Epidermal melanocyte (primary cell): ENCODE measurements around the gene KCNN1.
A peak's percentile ranks its signal among the peaks of the same experiment; 100 is the strongest.
"Not testable (repeated sequence)": the region's sequence is repeated elsewhere in the genome, so short reads cannot be mapped to it uniquely, and the experiment has no call there.

Experiments
- DNase-seq: peaks from one replicate; pipeline ENCODE4 v3.0.0; 2011; ENCODE audit warnings: low spot score; ENCODE audit not compliant: insufficient read length

KCNN1 gene

DNA sequence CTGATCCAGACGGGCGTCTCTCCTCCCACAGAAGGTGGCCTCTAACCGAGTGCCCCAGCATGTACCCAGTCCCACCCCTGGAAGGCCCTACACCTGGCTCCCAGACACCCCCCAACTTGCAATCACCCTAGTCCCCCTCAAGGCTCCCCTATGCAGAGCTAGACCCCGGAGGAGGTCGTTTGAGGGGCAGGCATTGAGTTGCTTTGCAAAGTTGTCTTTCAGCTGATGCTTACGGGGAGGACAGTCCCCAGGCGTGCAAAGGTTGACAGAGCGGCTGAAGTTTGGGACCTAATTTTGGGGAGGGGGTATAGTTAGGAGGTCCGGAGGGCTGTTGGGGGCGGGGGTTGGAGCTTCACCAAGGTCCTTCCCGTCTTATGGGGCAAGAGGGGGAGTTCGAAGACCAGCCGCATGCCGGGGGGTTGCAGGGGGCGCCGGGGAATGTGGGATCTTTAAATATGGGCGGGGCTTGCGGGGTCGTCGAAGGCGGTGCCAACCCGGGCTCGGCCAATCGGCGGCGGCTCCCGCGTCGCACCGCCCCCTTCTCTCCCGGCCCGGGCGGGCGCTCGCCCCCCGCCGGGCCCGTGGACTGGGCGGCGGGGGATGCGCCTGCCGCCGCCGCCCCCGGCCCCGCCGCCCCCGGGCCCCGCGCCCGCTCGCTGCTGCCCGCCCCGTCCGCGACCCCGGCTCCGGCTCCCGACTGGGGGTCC lies at the start of gene KCNN1:
TSS of gene KCNN1 (plus strand) at position 558 of the 707 bp plus-strand sequence. CDS start 6,782 bp downstream, outside the sequence.
- DNase-seq, result no peak

DNA sequence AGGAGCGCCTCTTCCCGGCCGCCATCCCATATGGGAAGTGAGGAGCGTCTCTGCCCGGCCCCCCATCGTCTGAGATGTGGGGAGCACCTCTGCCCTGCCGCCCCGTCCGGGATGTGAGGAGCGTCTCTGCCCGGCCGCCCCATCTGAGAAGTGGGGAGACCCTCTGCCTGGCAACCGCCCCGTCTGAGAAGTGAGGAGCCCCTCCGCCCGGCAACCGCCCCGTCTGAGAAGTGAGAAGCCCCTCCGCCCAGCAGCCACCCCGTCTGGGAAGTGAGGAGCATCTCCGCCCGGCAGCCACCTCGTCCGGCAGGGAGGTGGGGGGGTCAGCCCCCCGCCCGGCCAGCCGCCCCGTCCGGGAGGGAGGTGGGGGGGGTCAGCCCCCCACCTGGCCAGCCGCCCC lies 48.8 kb upstream of the KCNN1 start:
- DNase-seq, result not testable (repeated sequence)

DNA sequence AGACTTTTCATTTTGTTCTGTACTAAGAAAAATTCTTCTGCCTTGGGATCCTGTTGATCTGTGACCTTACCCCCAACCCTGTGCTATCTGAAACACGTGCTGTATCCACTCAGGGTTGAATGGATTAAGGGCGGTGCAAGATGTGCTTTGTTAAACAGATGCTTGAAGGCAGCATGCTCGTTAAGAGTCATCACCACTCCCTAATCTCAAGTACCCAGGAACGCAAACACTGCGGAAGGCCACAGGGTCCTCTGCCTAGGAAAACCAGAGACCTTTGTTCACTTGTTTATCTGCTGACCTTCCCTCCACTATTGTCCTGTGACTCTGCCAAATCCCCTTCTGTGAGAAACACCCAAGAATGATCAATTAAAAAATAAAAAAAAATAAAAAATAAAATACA lies 47.8 kb upstream of the KCNN1 start:
- DNase-seq, result not testable (repeated sequence)

DNA sequence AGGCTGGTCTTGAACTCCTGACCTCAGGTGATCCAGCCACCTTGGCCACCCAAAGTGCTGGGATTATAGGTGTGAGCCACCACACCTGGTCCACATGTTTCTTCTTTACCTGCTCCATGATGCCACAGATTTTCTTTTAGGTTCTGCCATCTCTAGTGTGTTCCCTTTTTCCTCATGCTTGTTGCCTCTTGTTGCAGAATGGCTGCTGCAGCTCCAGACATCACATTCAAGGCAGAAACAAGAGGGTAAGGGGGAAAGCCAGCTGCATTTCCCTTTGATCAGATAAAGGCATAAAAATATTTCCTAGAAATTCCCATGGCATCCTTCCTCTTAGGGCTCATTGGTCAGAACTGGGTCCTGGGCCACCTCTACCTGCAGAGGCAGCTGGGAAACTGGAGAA lies 46.4 kb upstream of the KCNN1 start:
- no peak for DNase-seq

DNA sequence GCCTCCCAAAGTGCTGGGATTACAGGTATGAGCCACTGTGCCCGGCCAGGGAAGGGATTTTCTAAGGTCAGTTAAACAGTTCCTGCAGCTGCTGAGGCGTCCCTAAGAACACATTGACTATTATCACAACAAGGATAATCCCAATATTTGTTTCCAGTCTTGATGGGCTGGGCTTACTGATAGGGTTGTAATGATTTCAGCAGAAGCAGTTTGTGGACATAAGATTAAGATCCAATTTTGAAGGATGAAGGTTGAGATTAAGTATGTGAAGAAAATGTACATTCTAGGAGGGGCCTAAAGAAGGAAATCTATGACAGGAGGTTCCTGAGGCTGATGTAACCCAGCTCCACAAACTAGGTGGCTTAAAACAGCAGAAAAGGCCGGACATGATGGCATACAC lies 44.8 kb upstream of the KCNN1 start:
- DNase-seq, result no peak

DNA sequence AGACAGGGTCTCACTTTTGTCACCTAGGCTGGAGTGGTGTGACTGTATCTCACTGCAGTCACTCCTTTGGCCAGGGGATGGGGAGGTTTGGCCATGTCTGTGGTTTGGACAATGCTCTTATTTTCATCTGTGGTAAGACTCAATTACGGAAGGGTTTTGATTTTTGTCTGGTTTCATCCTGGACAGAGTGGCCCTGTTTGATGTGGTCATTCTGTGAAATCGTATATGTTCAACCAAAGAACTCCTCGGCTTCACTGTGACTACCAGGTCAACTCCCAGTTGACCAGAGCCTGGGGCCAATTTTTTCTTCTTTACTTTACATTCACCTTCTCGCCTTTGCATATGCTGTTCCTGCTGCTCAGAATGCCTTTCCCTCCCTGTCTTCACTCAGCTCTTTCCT lies 40.9 kb upstream of the KCNN1 start:
- no peak for DNase-seq

DNA sequence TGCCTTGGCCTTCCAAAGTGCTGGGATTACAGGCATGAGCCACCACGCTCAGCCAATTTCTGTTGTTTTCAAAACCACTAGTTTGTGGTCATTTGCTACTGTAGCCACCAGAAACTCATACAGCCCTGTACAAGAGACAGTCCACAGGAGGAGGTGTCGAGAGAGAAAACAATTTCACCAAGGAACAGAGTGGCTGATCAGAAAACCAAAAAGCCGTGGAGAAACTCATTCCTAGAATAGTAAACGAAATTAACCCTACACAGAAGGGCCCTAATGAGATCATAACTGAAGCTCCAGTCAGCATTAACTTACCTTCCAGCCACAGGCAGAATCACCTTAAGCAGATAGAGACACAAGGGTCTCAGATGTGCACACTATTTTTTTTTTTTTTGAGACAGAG lies 37.9 kb upstream of the KCNN1 start:
- no peak for DNase-seq

DNA sequence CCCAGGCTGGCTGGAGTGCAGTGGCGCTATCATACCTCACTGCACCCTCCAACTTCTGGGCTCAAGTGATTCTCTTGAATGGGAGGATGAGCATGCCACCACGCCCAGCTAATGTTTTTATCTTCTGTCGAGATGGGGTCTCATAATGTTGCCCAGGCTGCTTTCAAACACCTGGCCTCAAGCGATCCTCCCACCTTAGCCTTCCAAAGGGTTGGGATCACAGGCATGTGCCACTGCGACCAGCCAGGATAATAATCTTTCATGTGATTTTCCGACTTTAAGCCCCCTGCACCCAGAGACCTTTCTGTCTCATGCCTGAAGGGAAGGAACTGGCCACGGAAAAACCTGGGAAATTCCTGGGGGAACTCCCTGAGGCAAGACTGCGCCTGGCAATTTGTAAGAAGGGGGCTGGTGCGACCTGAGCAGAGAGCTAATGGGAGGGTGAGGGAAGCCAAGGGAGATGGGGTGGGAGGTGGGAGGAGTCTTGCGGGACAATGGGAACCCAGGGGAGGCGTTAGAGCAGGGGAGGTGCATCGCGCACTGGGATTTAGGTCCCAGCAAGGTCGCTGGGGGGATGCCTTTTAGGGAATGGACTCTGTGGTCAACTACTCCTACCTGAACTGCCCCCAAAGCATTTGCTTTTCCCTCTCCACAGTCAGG lies 35.2 kb upstream of the KCNN1 start:
- no peak for DNase-seq

DNA sequence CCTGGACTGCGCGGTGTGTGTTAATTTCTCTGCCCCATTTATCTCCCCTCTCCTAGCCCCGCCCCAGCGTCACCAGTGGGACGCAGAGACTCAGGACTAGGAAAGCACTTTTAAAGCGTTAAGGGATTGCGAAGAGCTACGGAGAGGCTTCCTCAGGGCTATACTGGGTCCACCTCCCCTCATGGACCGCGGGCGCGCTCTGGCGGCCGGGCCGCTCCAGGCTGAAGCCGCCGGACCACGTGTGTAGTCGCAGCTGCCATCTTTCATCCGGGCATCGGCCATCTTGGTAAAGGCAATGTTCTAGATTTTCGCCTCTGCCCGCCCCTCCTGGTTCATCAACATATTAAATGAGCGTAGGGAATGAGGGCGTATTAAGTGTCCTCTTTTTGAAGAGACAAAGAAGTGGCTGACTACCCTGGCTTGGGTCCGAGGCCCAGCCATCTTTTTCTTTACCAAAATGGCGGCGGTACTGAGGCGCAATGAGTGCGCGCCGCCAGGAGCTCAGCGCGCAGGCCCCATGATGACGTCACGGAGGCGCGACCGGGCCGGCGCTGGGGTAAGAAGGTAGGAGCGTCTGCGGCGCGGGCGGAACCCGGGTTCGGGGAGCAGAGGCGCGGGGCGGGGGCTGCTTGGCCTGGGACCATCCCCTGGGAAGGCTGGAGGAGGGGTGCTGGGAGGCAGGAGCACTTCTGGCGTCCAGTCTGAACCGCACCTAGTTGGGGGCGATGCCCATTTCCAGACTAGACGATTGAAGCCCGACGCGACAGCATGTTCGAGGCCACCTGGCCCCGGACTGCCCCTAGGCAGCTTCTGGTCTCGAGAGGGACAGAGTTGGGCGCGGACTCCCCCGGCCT lies 34.2 kb upstream of the KCNN1 start, which contains the start of gene CCDC124:
TSS of gene CCDC124 (plus strand) at position 531 of the 854 bp plus-strand sequence. CDS start 3,406 bp downstream, outside the sequence.
- peak; percentile 99 for DNase-seq

DNA sequence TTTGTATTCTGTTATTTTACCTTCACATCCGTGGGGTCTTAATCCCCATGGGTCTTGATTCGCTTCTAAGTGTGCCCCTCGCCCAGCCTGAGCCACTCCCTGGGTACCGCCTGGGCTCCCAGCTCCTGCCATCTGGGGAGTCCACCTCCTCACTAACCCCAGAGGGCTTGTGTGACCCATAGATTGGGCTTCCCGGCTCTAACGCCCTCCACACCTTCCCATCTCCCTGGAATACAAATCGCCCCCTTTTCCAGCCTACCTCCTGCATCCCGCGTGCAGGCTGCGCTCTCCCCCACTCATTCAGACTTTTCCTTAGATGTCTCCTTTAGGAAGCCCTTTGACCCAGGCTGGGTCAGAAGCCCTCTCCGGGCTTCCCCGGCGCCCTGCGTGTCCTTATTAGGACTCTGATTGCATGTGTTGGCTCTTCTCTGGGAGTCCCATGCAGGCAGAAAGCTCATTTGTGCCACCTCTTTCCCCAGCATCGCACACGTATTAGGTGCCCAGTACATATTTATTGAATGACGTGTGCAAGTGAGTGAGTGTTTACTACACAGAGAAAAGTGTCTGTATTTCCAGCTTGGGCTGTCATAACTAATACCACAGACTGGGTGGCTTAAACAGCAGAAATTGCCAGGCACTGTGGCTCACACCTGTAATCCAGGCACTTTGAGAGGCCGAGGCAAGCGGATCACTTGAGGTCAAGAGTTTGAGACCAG lies 33.3 kb upstream of the KCNN1 start:
- DNase-seq, result no peak

DNA sequence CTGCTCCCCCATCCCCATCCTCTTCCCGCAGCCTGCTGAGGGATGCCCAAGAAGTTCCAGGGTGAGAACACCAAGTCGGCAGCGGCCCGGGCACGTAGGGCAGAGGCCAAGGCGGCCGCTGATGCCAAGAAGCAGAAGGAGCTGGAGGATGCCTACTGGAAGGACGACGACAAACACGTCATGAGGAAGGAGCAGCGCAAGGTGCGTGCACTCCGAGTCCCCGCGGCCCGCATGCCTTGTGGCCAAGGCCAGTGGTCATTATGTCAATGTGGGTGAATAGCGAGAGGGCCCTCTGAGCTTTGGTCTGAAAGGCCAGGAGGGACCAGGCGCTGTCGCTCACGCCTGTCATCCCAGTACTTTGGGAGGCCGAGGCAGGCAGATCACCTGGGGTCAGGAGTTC lies 30.5 kb upstream of the KCNN1 start:
- DNase-seq, result no peak

DNA sequence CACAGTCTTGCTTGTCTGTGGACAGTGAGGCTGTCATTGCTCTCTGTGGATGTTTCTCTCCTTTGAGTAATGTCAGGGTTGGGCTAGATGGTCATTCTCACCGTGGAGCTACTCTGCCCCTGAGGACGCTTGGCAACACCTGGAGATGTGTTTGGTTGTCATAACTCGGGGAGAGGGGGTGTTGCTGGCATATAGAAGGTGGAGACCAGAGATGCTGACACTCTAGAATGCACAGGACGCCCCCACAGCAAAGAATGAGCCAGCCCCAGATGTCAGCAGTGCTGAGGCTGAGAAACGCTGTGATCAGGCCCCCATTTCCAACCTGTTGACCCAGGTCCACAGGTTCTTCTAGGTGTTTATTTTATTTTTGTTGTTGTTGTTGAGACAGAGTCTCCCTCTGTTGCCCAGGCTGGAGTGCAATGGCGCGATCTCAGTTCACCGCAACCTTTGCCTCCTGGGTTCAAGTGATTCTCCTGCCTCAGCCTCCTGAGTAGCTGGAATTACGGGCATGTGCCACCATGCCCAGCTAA lies 29.5 kb upstream of the KCNN1 start:
- DNase-seq, result no peak

DNA sequence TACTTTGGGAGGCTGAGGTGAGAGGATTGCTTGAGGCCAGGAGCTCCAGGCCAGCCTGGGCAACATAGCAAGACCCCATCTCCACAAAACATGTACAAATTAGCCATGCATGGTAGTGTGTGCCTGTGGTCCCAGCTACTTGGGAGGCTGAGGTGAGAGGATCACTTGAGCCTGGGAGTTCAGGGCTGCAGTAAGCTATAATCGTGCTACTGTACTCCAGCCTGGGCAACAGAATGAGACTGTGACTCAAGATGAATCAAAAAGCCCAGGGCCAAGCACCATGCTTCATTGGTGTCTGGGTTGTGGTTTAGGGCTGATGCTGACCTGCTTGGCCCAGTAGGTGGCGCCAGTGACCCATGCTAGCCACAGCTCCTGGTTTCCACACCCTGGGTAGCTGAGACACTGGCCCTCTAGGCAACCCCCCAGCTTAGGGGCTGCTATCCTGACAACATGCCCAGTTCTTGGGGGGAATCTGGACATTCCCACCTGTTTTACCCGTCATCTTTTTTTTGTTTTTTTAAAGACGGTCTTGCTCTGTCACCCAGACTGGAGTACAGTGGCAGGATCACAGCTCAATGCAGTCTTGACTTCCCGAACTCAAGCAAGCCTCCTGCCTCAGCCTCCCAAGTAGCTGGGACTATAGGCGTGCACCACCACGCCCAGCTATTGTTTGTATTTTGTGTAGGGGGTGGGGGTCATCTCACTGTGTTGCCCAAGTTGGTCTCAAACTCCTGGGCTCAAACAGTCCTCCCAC lies 28.6 kb upstream of the KCNN1 start:
- DNase-seq, result peak; percentile 95

DNA sequence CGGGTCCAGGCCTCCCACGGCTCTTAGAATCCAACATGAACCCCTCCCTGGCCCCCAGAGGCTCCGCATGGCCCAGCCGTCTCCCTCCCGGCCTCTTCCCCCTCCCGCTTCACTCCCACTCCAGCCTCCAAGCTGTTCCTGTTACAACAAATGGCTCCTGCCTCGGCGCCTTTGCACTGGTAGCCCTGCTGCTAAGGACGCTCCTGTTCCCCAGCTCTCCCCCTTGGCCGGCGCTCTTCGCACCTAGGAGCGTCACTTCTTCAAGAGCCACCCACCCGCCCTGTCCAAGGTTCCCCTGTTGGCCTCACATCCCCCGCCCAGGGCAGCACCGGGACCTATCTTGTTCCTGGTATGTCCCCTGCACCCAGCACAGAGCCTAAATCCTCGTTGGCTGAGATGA lies 24.7 kb upstream of the KCNN1 start:
- no peak for DNase-seq

DNA sequence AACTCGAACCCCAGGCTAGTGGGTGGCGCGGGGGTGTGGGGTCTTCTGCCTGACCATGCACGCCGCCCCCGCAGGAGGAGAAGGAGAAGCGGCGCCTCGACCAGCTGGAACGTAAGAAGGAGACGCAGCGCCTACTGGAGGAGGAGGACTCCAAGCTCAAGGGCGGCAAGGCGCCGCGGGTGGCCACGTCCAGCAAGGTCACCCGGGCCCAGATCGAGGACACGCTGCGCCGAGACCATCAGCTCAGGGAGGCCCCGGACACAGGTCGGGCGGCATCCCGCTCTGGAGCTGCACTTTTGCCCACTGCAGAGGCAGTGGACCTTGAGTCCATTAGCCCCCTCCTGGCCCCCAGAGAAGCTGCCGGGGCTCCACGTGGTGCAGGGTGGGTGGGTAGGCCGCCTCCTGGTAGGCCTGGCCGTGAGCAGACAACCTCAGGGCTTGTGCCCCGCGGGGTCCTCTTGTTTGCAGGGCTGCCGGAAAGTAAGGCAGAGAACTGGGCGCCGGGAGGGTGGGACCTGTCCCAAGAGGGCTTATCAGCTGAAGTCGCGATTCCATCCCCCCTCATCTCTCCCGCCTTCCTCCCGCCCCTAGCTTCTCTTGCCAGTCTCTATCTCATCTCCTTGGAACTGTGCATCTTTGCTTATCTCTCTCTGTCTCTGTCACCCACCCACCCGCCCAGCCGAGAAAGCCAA lies 24.2 kb upstream of the KCNN1 start:
- no peak for DNase-seq

DNA sequence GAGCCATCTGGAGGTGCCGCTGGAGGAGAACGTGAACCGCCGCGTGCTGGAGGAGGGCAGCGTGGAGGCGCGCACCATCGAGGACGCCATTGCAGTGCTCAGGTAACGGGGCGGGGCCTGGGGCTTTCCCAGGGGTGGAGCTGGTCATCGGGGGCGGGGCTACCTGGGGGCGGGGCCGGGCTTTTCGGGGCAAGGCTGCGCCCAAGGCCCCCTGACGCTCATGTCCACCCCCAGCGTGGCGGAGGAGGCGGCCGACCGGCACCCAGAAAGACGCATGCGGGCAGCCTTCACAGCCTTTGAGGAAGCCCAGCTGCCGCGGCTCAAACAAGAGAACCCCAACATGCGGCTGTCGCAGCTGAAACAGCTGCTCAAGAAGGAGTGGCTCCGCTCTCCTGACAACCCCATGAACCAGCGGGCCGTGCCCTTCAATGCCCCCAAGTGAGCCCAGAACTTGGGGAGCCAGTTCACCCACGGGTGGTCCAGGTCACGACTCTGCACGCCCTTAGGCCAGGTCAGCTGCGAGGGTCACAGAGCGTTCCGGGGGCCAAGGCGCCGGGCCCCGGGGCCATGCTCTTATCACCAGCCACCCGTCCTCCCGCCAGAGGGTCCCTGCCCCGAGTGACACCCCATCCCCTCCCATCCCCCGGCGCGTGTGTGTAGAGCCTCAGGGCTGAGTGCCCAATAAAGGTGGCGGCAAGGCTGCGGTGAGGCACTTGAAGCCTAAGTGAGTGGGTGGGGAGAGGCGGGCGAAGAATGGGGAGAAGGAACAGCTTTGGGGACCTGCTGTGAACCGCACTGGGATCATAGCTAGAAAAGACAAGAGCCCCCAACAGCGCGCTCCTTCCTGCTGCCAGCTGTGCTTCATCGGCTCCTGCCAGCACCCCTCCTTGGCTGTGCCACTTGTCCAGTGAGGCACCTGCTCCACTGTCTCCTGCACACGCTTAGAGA lies 23.4 kb upstream of the KCNN1 start:
- DNase-seq, result no peak

DNA sequence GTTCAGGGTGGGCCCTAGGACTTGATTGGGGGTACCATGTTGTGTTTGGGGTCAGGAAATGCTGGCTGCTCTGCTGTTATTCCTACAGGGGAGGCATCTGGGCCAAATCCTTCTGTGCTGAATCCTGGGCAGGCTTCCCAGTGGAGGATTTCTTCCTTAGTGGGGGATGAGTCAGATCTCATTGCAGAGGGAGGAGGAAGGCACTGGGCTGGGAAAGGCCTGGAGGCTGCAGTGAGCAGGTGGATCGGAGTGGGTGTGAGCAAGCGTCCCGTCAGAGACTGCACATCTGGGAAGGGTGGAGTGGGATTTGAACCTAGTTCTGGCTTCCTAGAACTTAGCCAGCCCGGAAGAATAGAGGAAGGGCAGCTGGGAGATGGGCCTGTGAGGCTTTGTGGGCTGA lies 22.6 kb upstream of the KCNN1 start:
- DNase-seq, result no peak

DNA sequence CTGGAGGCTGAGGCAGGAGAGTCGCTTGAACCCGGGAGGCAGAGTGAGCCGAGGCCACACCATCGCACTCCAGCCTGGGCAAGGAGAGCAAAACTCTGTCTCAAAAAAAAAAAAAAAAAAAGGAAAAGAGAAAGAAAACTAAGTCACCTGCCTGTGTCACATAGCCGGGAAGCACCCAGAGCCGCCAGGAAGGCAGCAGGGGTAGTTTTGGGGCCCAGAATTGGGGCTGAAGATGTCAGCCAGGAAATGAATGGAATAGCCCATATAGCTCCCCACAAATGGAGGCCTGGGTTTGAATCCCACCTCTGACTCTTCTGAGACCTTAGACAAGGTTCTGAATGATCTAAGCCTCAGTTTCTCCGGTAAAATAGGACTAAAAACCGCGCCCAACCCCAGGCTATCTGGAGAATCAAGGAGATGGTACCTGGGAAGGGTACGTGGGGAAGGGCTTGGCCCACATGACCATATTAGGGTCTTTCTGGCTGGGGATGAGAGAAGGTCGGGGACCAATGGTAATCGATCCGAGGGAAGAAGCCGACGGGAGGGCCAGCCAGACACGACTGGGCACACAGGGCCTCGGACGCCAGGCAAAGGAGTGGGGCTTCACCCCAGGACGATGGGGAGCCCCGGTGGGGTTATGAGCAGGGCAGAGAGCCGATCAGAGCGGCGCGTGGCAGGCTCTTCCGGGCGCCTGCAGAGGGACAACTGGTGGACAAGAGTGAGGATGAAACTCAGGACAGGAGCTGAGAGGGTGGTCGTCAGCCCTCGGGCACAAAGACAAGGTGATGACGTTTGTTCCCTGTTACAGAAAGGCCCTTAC lies 19.7 kb upstream of the KCNN1 start:
- no peak for DNase-seq
